Fibroblast of pulmonary artery (primary cell): ENCODE data around the gene TSPAN15.

ENCODE experiments used
- DNase-seq: peaks from one replicate; pipeline ENCODE4 v3.0.0-alpha.2; 2010; ENCODE audit warnings: low read depth
- H3K4me3 ChIP-seq: replicated peaks from 2 replicates; pipeline ENCODE4 v1.5.1; 2011; ENCODE audit warnings: low read depth, mild to moderate bottlenecking, control low read depth, low read length, moderate library complexity
- CTCF ChIP-seq: IDR thresholded peaks from 2 replicates; pipeline ENCODE4 v1.5.1; 2011; ENCODE audit warnings: mild to moderate bottlenecking, control low read depth, low read length, inconsistent platforms; ENCODE audit errors: missing control alignments

Gene TSPAN15

GRCh38 chr10:69451209-69451783, at the start of gene TSPAN15:
TSS of gene TSPAN15 (plus strand) at chr10:69451465. CDS start at chr10:69451595, 130 bp downstream.
- peak within 1 kb of the TSS; percentile 57 for H3K4me3 ChIP-seq
- TF ChIP-seq CTCF: no peak
- DNase-seq: peak; percentile 72

- no peak overlapping the region for H3K4me3 ChIP-seq
- no peak for TF ChIP-seq CTCF
- DNase-seq: no peak
Observed at GRCh38 chr10:69402386-69402785, 48.9 kb upstream of the TSPAN15 start.

GRCh38 chr10:69403066-69403465, 48.2 kb upstream of the TSPAN15 start:
- TF ChIP-seq CTCF: no peak
- H3K4me3 ChIP-seq: no peak overlapping the region
- no peak for DNase-seq

- DNase-seq: peak; percentile 95
- TF ChIP-seq CTCF: no peak
- H3K4me3 ChIP-seq: no peak overlapping the region
Observed at GRCh38 chr10:69403519-69403918, 47.7 kb upstream of the TSPAN15 start.

- no peak overlapping the region for H3K4me3 ChIP-seq
- no peak for DNase-seq
- TF ChIP-seq CTCF: no peak
Observed at GRCh38 chr10:69404786-69405185, 46.5 kb upstream of the TSPAN15 start.

- no peak for DNase-seq
- TF ChIP-seq CTCF: no peak
- no peak overlapping the region for H3K4me3 ChIP-seq
Observed at GRCh38 chr10:69405221-69405620, 46.0 kb upstream of the TSPAN15 start.

- peak; percentile 46 for DNase-seq
- no peak for TF ChIP-seq CTCF
- H3K4me3 ChIP-seq: no peak overlapping the region
Observed at GRCh38 chr10:69406302-69406811, 44.9 kb upstream of the TSPAN15 start.
